GM12872 (cell line): Measurements from ENCODE around the gene PBX1.

ENCODE experiments used
- CTCF ChIP-seq: IDR thresholded peaks from 3 replicates; pipeline ENCODE4 v1.5.1; 2011; ENCODE audit warnings: low read depth, mild to moderate bottlenecking, low read length, moderate library complexity; ENCODE audit not compliant: insufficient read depth

The PBX1 gene

GRCh38 chr1:164561007-164561406, 2.0 kb downstream of the PBX1 start:
- no peak for TF ChIP-seq CTCF

- no peak for TF ChIP-seq CTCF
Observed at GRCh38 chr1:164561472-164561871, 2.5 kb downstream of the PBX1 start.

GRCh38 chr1:164562061-164562460, 3.1 kb downstream of the PBX1 start:
- no peak for TF ChIP-seq CTCF

GRCh38 chr1:164562511-164562910, 3.5 kb downstream of the PBX1 start:
- no peak for TF ChIP-seq CTCF

- TF ChIP-seq CTCF: no peak
Observed at GRCh38 chr1:164562947-164563520, 4.0 kb downstream of the PBX1 start.

- TF ChIP-seq CTCF: no peak
Observed at GRCh38 chr1:164563721-164564360, 4.9 kb downstream of the PBX1 start.

- no peak for TF ChIP-seq CTCF
Observed at GRCh38 chr1:164564378-164564777, 5.4 kb downstream of the PBX1 start.
